ENCODE measurements around the gene TGFBR3.

The TGFBR3 gene

DNA sequence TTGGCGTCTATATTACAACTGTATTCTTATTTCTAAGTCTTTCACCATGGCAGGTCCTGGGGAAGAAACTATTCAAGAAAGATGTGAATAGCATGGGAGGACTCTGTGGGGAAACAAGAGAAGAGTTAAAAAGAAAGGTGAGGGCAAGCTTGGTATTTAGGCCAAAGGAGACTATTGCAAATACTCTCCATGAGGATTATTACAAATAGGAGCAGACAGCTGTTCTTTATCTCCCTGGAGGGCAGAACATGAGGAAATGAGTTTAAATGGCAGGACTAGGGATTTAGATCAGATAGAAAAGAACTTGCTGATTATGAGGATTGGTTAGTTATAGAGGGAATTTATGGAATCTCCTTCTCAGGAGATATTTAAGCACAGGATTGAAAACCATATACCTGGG is 198.5 kb downstream of the TGFBR3 start (continued):
- TF ChIP-seq, protein P1, sequence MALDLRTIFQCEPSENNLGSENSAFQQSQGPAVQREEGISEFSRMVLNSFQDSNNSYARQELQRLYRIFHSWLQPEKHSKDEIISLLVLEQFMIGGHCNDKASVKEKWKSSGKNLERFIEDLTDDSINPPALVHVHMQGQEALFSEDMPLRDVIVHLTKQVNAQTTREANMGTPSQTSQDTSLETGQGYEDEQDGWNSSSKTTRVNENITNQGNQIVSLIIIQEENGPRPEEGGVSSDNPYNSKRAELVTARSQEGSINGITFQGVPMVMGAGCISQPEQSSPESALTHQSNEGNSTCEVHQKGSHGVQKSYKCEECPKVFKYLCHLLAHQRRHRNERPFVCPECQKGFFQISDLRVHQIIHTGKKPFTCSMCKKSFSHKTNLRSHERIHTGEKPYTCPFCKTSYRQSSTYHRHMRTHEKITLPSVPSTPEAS (tag by site-specific recombination; IDR thresholded peaks at IDR 0.05): no peak
- TF ChIP-seq ZNF677 (tag by site-specific recombination; IDR thresholded peaks at IDR 0.05) (no peak), ZNF19 (tag by site-specific recombination; IDR thresholded peaks at IDR 0.05; ENCODE audit: low read depth) (no peak), SP3 (tag by site-specific recombination; IDR thresholded peaks at IDR 0.05) (no peak)

DNA sequence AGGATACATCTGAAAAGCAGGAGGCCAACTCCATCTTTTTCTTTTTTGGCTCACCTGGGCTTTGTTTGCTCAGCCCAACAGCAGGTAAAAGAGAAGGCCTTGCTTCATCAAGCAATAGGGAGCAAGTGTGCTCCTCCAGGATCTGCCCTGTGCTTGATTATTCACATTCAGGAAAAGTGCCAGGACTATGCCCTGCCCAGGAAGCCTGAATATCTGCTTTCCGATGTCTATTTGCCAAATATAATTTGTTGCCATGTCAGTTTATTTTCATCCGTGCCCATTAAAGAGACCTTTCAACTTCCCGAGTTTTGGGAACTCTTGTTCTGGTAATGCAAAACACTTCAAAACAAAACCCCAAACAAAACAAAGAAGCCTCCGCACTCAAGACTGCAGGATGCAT is 200.0 kb downstream of the TGFBR3 start:
- Histone ChIP-seq H3K36me3 (ENCODE audit: control insufficient read depth in 2 of 2, insufficient read depth in 1 of 2, low read length in 2 of 2) (peaks cover 0 to 4% of the 10 kb centered on the region in 2 experiments; a peak in 1 of 3 replicates), H3K4me1 (ENCODE audit: control insufficient read depth, insufficient read depth, low read length) (0 out of 2 replicates have a peak, but pooled peaks cover 4% of the 10 kb centered on the region), H3K27ac (ENCODE audit: extremely low read depth, low read depth, low read length) (no peak overlapping the region), H3K9me3 (ENCODE audit: control insufficient read depth, insufficient read depth, low read depth, low read length) (no peaks in the 10 kb centered on the region), H3K4me3 (ENCODE audit: low read depth, low read length) (no peak overlapping the region)
- CTCF ChIA-PET: no interaction called here
- TF ChIP-seq ZBTB1 (tag by site-specific recombination; IDR thresholded peaks at IDR 0.05) (no peak), YY1 (tag by site-specific recombination; IDR thresholded peaks at IDR 0.05) (no peak), YY2 (tag by site-specific recombination; IDR thresholded peaks at IDR 0.05) (no peak), GLI2 (tag by site-specific recombination; IDR thresholded peaks at IDR 0.05; ENCODE audit: borderline replicate concordance, low read depth) (no peak), ZNF521 (tag by site-specific recombination; IDR thresholded peaks at IDR 0.05) (no peak), ZNF555 (tag by site-specific recombination; conservative IDR thresholded peaks at IDR 0.05) (no peak), ZNF596 (tag by site-specific recombination; IDR thresholded peaks at IDR 0.05) (no peak), KLF8 (tag by site-specific recombination; IDR thresholded peaks at IDR 0.05) (no peak), ZNF354C (tag by site-specific recombination; IDR thresholded peaks at IDR 0.05; ENCODE audit: borderline replicate concordance, low read depth) (no peak), ZNF335 (tag by site-specific recombination; conservative IDR thresholded peaks at IDR 0.05) (no peak)
- TF ChIP-seq, protein P2, sequence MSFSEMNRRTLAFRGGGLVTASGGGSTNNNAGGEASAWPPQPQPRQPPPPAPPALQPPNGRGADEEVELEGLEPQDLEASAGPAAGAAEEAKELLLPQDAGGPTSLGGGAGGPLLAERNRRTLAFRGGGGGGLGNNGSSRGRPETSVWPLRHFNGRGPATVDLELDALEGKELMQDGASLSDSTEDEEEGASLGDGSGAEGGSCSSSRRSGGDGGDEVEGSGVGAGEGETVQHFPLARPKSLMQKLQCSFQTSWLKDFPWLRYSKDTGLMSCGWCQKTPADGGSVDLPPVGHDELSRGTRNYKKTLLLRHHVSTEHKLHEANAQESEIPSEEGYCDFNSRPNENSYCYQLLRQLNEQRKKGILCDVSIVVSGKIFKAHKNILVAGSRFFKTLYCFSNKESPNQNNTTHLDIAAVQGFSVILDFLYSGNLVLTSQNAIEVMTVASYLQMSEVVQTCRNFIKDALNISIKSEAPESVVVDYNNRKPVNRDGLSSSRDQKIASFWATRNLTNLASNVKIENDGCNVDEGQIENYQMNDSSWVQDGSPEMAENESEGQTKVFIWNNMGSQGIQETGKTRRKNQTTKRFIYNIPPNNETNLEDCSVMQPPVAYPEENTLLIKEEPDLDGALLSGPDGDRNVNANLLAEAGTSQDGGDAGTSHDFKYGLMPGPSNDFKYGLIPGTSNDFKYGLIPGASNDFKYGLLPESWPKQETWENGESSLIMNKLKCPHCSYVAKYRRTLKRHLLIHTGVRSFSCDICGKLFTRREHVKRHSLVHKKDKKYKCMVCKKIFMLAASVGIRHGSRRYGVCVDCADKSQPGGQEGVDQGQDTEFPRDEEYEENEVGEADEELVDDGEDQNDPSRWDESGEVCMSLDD (tag by site-specific recombination; IDR thresholded peaks at IDR 0.05): no peak
- TF ChIP-seq, protein P3, sequence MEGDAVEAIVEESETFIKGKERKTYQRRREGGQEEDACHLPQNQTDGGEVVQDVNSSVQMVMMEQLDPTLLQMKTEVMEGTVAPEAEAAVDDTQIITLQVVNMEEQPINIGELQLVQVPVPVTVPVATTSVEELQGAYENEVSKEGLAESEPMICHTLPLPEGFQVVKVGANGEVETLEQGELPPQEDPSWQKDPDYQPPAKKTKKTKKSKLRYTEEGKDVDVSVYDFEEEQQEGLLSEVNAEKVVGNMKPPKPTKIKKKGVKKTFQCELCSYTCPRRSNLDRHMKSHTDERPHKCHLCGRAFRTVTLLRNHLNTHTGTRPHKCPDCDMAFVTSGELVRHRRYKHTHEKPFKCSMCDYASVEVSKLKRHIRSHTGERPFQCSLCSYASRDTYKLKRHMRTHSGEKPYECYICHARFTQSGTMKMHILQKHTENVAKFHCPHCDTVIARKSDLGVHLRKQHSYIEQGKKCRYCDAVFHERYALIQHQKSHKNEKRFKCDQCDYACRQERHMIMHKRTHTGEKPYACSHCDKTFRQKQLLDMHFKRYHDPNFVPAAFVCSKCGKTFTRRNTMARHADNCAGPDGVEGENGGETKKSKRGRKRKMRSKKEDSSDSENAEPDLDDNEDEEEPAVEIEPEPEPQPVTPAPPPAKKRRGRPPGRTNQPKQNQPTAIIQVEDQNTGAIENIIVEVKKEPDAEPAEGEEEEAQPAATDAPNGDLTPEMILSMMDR (tag by site-specific recombination; IDR thresholded peaks at IDR 0.05): no peak
- TF ChIP-seq, protein P4, sequence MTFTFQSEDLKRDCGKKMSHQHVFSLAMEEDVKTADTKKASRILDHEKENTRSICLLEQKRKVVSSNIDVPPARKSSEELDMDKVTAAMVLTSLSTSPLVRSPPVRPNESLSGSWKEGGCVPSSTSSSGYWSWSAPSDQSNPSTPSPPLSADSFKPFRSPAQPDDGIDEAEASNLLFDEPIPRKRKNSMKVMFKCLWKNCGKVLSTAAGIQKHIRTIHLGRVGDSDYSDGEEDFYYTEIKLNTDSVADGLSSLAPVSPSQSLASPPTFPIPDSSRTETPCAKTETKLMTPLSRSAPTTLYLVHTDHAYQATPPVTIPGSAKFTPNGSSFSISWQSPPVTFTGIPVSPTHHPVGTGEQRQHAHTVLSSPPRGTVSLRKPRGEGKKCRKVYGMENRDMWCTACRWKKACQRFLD (tag by site-specific recombination; IDR thresholded peaks at IDR 0.05): no peak
- TF ChIP-seq, protein P5, sequence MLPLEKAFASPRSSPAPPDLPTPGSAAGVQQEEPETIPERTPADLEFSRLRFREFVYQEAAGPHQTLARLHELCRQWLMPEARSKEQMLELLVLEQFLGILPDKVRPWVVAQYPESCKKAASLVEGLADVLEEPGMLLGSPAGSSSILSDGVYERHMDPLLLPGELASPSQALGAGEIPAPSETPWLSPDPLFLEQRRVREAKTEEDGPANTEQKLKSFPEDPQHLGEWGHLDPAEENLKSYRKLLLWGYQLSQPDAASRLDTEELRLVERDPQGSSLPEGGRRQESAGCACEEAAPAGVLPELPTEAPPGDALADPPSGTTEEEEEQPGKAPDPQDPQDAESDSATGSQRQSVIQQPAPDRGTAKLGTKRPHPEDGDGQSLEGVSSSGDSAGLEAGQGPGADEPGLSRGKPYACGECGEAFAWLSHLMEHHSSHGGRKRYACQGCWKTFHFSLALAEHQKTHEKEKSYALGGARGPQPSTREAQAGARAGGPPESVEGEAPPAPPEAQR (tag by site-specific recombination; IDR thresholded peaks at IDR 0.05): no peak
- POLR2A ChIA-PET: no interaction called here
